Stimulated activated CD4-positive, alpha-beta T cell treated with anti-CD3 and anti-CD28 coated beads, Interleukin-12 subunit alpha, Interleukin-12 subunit beta, amount 100 ng/mL, for 48 hours (primary cell): Measurements from ENCODE around the gene SYNE1.
"Not testable (repeated sequence)": the region's sequence is repeated elsewhere in the genome, so short reads cannot be mapped to it uniquely, and the experiment has no call there.

Experiments used
- DNase-seq, 3 donors: peaks; one replicate each; pipeline ENCODE4 v3.0.0-alpha.2; 2020; ENCODE audit warnings: low read depth in 2 of 3, low spot score in 1 of 3

The SYNE1 gene

GRCh38 chr6:152614776-152615175 lies 22.4 kb downstream of the SYNE1 start:
- DNase-seq: not testable (repeated sequence)

GRCh38 chr6:152609125-152609670 lies 28.0 kb downstream of the SYNE1 start:
- no peak for DNase-seq

- no peak for DNase-seq
Observed at GRCh38 chr6:152605941-152606340, 31.2 kb downstream of the SYNE1 start.

GRCh38 chr6:152605342-152605741 lies 31.8 kb downstream of the SYNE1 start:
- DNase-seq: no peak

- DNase-seq: no peak
Observed at GRCh38 chr6:152603911-152604310, 33.3 kb downstream of the SYNE1 start.

- DNase-seq: no peak
Observed at GRCh38 chr6:152600022-152600421, 37.1 kb downstream of the SYNE1 start.

GRCh38 chr6:152598901-152599537 lies 38.1 kb downstream of the SYNE1 start:
- no peak for DNase-seq

- no peak for DNase-seq
Observed at GRCh38 chr6:152598421-152598820, 38.7 kb downstream of the SYNE1 start.

GRCh38 chr6:152596726-152597125 lies 40.4 kb downstream of the SYNE1 start:
- no peak for DNase-seq

- DNase-seq: no peak
Observed at GRCh38 chr6:152595499-152595898, 41.7 kb downstream of the SYNE1 start.

- no peak for DNase-seq
Observed at GRCh38 chr6:152594701-152595100, 42.5 kb downstream of the SYNE1 start.

- DNase-seq: no peak
Observed at GRCh38 chr6:152588456-152588855, 48.7 kb downstream of the SYNE1 start.

GRCh38 chr6:152587473-152587872 lies 49.7 kb downstream of the SYNE1 start:
- no peak for DNase-seq

GRCh38 chr6:152585236-152585635 lies 51.9 kb downstream of the SYNE1 start:
- DNase-seq: no peak

- DNase-seq: no peak
Observed at GRCh38 chr6:152583888-152584287, 53.3 kb downstream of the SYNE1 start.

- no peak for DNase-seq
Observed at GRCh38 chr6:152576525-152576924, 60.6 kb downstream of the SYNE1 start.

- no peak for DNase-seq
Observed at GRCh38 chr6:152575621-152576150, 61.5 kb downstream of the SYNE1 start.

- no peak for DNase-seq
Observed at GRCh38 chr6:152575161-152575560, 62.0 kb downstream of the SYNE1 start.

GRCh38 chr6:152573762-152574161 lies 63.4 kb downstream of the SYNE1 start:
- no peak for DNase-seq

- DNase-seq: no peak
Observed at GRCh38 chr6:152572338-152573088, 64.6 kb downstream of the SYNE1 start.

GRCh38 chr6:152571943-152572337 lies 65.2 kb downstream of the SYNE1 start:
- no peak for DNase-seq

GRCh38 chr6:152571089-152571488 lies 66.1 kb downstream of the SYNE1 start:
- DNase-seq: no peak
